Measurements from ENCODE around the gene CCDC61.

Gene CCDC61, protein sequence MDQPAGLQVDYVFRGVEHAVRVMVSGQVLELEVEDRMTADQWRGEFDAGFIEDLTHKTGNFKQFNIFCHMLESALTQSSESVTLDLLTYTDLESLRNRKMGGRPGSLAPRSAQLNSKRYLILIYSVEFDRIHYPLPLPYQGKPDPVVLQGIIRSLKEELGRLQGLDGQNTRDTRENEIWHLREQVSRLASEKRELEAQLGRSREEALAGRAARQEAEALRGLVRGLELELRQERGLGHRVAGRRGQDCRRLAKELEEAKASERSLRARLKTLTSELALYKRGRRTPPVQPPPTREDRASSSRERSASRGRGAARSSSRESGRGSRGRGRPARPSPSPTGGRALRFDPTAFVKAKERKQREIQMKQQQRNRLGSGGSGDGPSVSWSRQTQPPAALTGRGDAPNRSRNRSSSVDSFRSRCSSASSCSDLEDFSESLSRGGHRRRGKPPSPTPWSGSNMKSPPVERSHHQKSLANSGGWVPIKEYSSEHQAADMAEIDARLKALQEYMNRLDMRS

DNA sequence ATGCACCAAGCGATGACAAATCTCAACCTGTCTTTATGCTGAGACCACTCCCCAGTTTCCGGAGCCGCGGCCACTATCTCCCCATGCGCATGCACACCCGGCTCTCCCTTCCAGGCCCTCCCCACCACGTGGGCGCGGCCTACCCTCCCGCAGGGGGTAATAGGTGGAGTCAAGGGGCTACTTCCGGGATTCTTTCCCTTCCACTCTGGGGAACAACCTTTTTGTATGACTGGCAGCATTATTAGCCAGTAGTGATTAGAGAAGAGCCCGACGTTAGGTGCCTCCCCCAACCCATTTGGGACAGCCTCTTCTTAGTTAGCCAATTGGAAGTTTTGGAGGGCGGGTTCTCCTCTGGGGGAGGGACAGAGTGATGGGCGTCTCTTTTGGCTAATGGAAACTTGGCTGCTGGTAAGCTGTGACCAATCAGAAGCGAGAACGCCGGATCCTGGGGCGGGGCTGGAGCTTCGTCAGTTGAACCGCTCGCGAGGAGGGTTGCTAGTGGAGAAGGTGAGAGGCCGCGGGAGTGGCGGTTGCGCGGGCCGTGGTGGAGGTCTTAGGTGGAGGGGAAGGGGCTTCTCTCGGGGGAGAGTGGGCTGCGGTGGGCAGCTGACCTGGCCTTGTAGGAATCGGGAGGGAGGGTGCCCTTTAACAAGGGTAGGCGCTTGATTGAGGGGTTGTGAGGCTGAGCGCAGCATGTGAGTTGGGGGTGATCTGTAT lies at the start of gene CCDC61:
CCDC61 (plus strand) TSS at position 470 of the 717 bp plus-strand sequence. CDS start 7,552 bp downstream, outside the sequence.
- no peak for TF ChIP-seq EZH2 (IDR thresholded peaks at IDR 0.05; ENCODE audit: borderline replicate concordance, low read depth, low read length, severe bottlenecking)
- TF ChIP-seq, protein P1, sequence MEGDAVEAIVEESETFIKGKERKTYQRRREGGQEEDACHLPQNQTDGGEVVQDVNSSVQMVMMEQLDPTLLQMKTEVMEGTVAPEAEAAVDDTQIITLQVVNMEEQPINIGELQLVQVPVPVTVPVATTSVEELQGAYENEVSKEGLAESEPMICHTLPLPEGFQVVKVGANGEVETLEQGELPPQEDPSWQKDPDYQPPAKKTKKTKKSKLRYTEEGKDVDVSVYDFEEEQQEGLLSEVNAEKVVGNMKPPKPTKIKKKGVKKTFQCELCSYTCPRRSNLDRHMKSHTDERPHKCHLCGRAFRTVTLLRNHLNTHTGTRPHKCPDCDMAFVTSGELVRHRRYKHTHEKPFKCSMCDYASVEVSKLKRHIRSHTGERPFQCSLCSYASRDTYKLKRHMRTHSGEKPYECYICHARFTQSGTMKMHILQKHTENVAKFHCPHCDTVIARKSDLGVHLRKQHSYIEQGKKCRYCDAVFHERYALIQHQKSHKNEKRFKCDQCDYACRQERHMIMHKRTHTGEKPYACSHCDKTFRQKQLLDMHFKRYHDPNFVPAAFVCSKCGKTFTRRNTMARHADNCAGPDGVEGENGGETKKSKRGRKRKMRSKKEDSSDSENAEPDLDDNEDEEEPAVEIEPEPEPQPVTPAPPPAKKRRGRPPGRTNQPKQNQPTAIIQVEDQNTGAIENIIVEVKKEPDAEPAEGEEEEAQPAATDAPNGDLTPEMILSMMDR (IDR thresholded peaks at IDR 0.05; ENCODE audit: borderline replicate concordance, extremely low read depth, low read length, poor library complexity, severe bottlenecking): no peak
- peak within 1 kb of the TSS; percentile 85 for H3K27ac ChIP-seq (ENCODE audit: low read length)

DNA sequence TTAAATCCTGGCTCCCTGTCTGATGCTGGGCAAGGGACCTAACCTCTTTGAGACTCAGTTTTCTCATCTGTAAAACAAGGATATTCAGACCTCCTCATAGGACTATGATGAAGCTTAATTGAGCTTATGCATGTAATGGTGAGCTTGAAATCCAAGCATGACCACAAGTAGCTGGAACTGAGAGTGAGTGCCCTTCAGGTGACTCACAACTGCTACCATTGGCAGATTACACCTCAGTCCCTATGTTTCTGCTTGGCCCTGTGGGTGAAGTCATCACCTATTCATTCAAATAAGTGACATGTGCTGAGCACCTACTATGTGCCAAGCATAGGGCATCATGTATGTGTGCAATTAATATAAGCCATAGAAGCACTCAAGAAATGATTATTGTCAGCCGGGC lies 47.3 kb upstream of the CCDC61 start:
- Histone ChIP-seq H2AFZ (ENCODE audit: low read depth, low read length) (no peak overlapping the region), H3K27ac (ENCODE audit: low read length) (no peak overlapping the region), H3K9me3 (ENCODE audit: insufficient read depth, low read length, severe bottlenecking) (no peaks in the 10 kb centered on the region), H3K27me3 (ENCODE audit: insufficient read depth, low read length, poor library complexity) (no peaks in the 10 kb centered on the region), H3K36me3 (ENCODE audit: insufficient read depth, low read length) (no peaks in the 10 kb centered on the region), H3K4me2 (ENCODE audit: insufficient read depth, low read length) (no peak overlapping the region), H4K20me1 (ENCODE audit: insufficient read depth, low read length) (no peaks in the 10 kb centered on the region), H3K9ac (ENCODE audit: low read depth, low read length) (no peak overlapping the region), H3K79me2 (ENCODE audit: insufficient read depth, low read length) (no peaks in the 10 kb centered on the region), H3K4me1 (ENCODE audit: insufficient read depth, low read length) (peaks cover under 1% of the 10 kb centered on the region; the same call in 1 of the 2 replicates), H3K4me3 (ENCODE audit: low read depth in 1 of 2, low read length in 2 of 2) (no peak overlapping the region)
- no peak for TF ChIP-seq EZH2 (IDR thresholded peaks at IDR 0.05; ENCODE audit: borderline replicate concordance, low read depth, low read length, severe bottlenecking)
- TF ChIP-seq, protein P1 (IDR thresholded peaks at IDR 0.05; ENCODE audit: borderline replicate concordance, extremely low read depth, low read length, poor library complexity, severe bottlenecking): no peak
- DNase-seq (no peak), ATAC-seq (ENCODE audit: insufficient read depth, low read depth) (no peak)

More for the DNA sequence above, at the start of gene CCDC61:
- peak; percentile 98 for DNase-seq
- Histone ChIP-seq H4K20me1 (ENCODE audit: insufficient read depth, low read length) (no peaks in the 10 kb centered on the region; the same call in 1 of the 2 replicates), H2AFZ (ENCODE audit: low read depth, low read length) (peak within 1 kb of the TSS; percentile 87), H3K4me2 (ENCODE audit: insufficient read depth, low read length) (peak within 1 kb of the TSS; percentile 83), H3K27me3 (ENCODE audit: insufficient read depth, low read length, poor library complexity) (no peaks in the 10 kb centered on the region), H3K9ac (ENCODE audit: low read depth, low read length) (peak within 1 kb of the TSS; percentile 66), H3K9me3 (ENCODE audit: insufficient read depth, low read length, severe bottlenecking) (no peaks in the 10 kb centered on the region), H3K36me3 (ENCODE audit: insufficient read depth, low read length) (peaks cover 8% of the 10 kb centered on the region; the same call in 1 of the 2 replicates), H3K4me3 (ENCODE audit: low read depth in 1 of 2, low read length in 2 of 2) (peak within 1 kb of the TSS; percentile 51 to 67), H3K79me2 (ENCODE audit: insufficient read depth, low read length) (peaks cover 30% of the 10 kb centered on the region), H3K4me1 (ENCODE audit: insufficient read depth, low read length) (peaks cover 22% of the 10 kb centered on the region)
- ATAC-seq (ENCODE audit: insufficient read depth, low read depth): peak; percentile 95

DNA sequence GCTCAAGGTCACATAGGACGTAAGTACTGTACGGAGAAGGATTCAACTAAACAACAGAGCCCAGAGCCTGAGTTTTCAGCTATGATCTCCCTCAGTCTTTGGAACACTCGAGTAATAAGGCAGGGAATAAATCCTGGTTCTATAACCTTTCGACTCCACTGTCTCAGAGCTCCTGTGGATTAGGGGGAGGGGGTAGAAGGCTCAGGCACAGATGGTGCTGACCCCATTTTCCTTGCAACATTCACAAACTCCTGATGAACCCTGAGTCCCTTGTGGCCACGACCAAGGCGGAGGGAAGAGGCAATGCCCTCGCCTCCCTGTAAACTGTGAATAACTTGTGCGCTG lies 43.0 kb upstream of the CCDC61 start:
- Histone ChIP-seq H3K27me3 (ENCODE audit: insufficient read depth, low read length, poor library complexity) (no peaks in the 10 kb centered on the region), H3K79me2 (ENCODE audit: insufficient read depth, low read length) (no peaks in the 10 kb centered on the region), H3K4me2 (ENCODE audit: insufficient read depth, low read length) (no peak overlapping the region), H3K9me3 (ENCODE audit: insufficient read depth, low read length, severe bottlenecking) (no peaks in the 10 kb centered on the region), H3K36me3 (ENCODE audit: insufficient read depth, low read length) (no peaks in the 10 kb centered on the region), H3K9ac (ENCODE audit: low read depth, low read length) (no peak overlapping the region), H3K4me3 (ENCODE audit: low read depth in 1 of 2, low read length in 2 of 2) (no peak overlapping the region), H3K27ac (ENCODE audit: low read length) (no peak overlapping the region), H2AFZ (ENCODE audit: low read depth, low read length) (no peak overlapping the region), H4K20me1 (ENCODE audit: insufficient read depth, low read length) (no peaks in the 10 kb centered on the region), H3K4me1 (ENCODE audit: insufficient read depth, low read length) (peaks cover 5% of the 10 kb centered on the region)
- ATAC-seq (ENCODE audit: insufficient read depth, low read depth) (0 out of 3 replicates have a peak, but pooled peaks have one; percentile 29), DNase-seq (no peak)
- TF ChIP-seq EZH2 (IDR thresholded peaks at IDR 0.05; ENCODE audit: borderline replicate concordance, low read depth, low read length, severe bottlenecking): no peak
- TF ChIP-seq, protein P1 (IDR thresholded peaks at IDR 0.05; ENCODE audit: borderline replicate concordance, extremely low read depth, low read length, poor library complexity, severe bottlenecking): no peak
